Sigmoid colon (tissue), 7 donors: Measurements from ENCODE around the gene ADCY3. TPM values are rescaled to one million over a fixed set of nuclear protein-coding genes. Genes with fewer than 3 reads are reported as not detected.
A peak's percentile ranks its signal among the peaks of the same experiment; 100 is the strongest.

ENCODE experiments used
- DNase-seq: peaks from one replicate; pipeline ENCODE4 v3.0.0-alpha.2; 2019
- H3K27ac ChIP-seq, 4 donors: fragments of 200-600 bp; sonication (generic); one replicate each; pipeline ENCODE4 v1.5.1; 2016 to 2019; ENCODE audit warnings: mild to moderate bottlenecking in 1 of 4
- H3K27me3 ChIP-seq, 3 donors: fragments of 200-600 bp; sonication (generic); one replicate each; pipeline ENCODE4 v1.5.1; 2019; ENCODE audit warnings: mild to moderate bottlenecking in 1 of 3
- H3K36me3 ChIP-seq, 4 donors: fragments of 200-600 bp; sonication (generic); one replicate each; pipeline ENCODE4 v1.5.1; 2016 to 2019
- H3K4me1 ChIP-seq, 4 donors: fragments of 200-600 bp; sonication (generic); one replicate each; pipeline ENCODE4 v1.5.1; 2017 to 2019
- H3K4me3 ChIP-seq, 4 donors: fragments of 200-600 bp; sonication (generic); one replicate each; pipeline ENCODE4 v1.5.1; 2017 to 2019; ENCODE audit warnings: mild to moderate bottlenecking in 2 of 4, moderate library complexity in 1 of 4
- H3K9me3 ChIP-seq, 4 donors: fragments of 200-600 bp in 3 of 4; sonication (generic) in 3 of 4; one replicate each; pipeline versions ENCODE4 v1.5.1 to v1.6.1; 2013 to 2019
- CTCF ChIP-seq, 4 experiments: fragments of 450-650 bp in 3 of 4; fragments of 200-600 bp in 1 of 4; IDR thresholded peaks; one replicate each; pipeline ENCODE4 v1.5.1; 2016 to 2019; ENCODE audit warnings: antibody characterized with exemption in 4 of 4, mild to moderate bottlenecking in 3 of 4, moderate library complexity in 2 of 4
- EP300 ChIP-seq, 4 donors: sonication (generic); formaldehyde crosslinking; IDR thresholded peaks; one replicate each; pipeline ENCODE4 v1.6.1; 2017; ENCODE audit warnings: antibody characterized with exemption in 4 of 4
- POLR2A ChIP-seq, 2 donors: fragments of 450-650 bp; IDR thresholded peaks; one replicate each; pipeline ENCODE4 v1.6.1; 2016; ENCODE audit warnings: antibody characterized with exemption in 2 of 2, mild to moderate bottlenecking in 2 of 2, moderate library complexity in 2 of 2
- POLR2AphosphoS5 ChIP-seq, 4 donors: sonication (generic); formaldehyde crosslinking; IDR thresholded peaks; one replicate each; pipeline ENCODE4 v1.6.1; 2017; ENCODE audit warnings: antibody characterized with exemption in 4 of 4
- WGBS, 2 donors: extraction: QIAGEN DNeasy Blood & Tissue Kit; methylation state at CpG; one replicate each; pipeline ENCODE4 v1.1.7; 2013; 5-methylcytosine and 5-hydroxymethylcytosine counted together
- intact Hi-C: fragments of 100-400 bp; cut with DNase I; formaldehyde crosslinking; loops from one replicate; pipeline ENCODE4 v1.15.1; 2023
- polyA plus RNA-seq, 3 donors: library from polyadenylated mRNA; stranded (reverse); fragments of 200-250 nt; gene quantifications; one replicate each; pipeline ENCODE4 v1.2.3, GENCODE V29; 2013
- total RNA-seq, 4 donors: library from RNA; depleted of rRNA; stranded (reverse); fragments of >200 nt; gene quantifications; one replicate each; pipeline ENCODE4 v1.1.0, GENCODE V29; 2016
- donor health status: healthy with polysubstance abuse.
- donor health status: Bipolar disorder and iron deficiency.
- donor health status: healthy.

Gene ADCY3
- total and polyA plus RNA-seq, 7 donors = 3.5 to 43.8 (median 17.5) TPM

- intact Hi-C loops = no loop called here
- no peak for TF ChIP-seq EP300 (IDR thresholded peaks at IDR 0.05)
- TF ChIP-seq CTCF (IDR thresholded peaks at IDR 0.05) = no peak
- no peak for TF ChIP-seq POLR2AphosphoS5 (IDR thresholded peaks at IDR 0.05)
- TF ChIP-seq POLR2A (IDR thresholded peaks at IDR 0.05) = no peak
- no peaks in the 10 kb centered on the region for H3K9me3 ChIP-seq
- H3K27ac ChIP-seq = peak overlapping the region in 3 of 4 donors; percentile 31 to 74 (median 45)
- H3K4me3 ChIP-seq = no peak overlapping the region
- no peaks in the 10 kb centered on the region for H3K36me3 ChIP-seq
- peak; percentile 81 for DNase-seq
- no peaks in the 10 kb centered on the region for H3K27me3 ChIP-seq
- 92 to 95% methylated on average over 9 of the region's 9 CpGs for WGBS, 2 donors
- peaks cover 0 to 12% (median 4%) of the 10 kb centered on the region in 4 donors for H3K4me1 ChIP-seq
Observed at GRCh38 chr2:24874035-24874434, 46.0 kb downstream of the ADCY3 start.

- TF ChIP-seq EP300 (IDR thresholded peaks at IDR 0.05) = no peak
- TF ChIP-seq POLR2A (IDR thresholded peaks at IDR 0.05) = no peak
- no peak for TF ChIP-seq POLR2AphosphoS5 (IDR thresholded peaks at IDR 0.05)
- no peak for TF ChIP-seq CTCF (IDR thresholded peaks at IDR 0.05)
- 90 to 93% methylated on average over 8 of the region's 8 CpGs for WGBS, 2 donors
- intact Hi-C loops = no loop called here
- H3K27me3 ChIP-seq = no peaks in the 10 kb centered on the region
- peak overlapping the region in 3 of 4 donors; percentile 35 to 74 (median 45) for H3K27ac ChIP-seq
- DNase-seq = no peak
- no peak overlapping the region for H3K4me3 ChIP-seq
- H3K4me1 ChIP-seq = peaks cover 0 to 12% (median 4%) of the 10 kb centered on the region in 4 donors
- no peaks in the 10 kb centered on the region for H3K9me3 ChIP-seq
- H3K36me3 ChIP-seq = no peaks in the 10 kb centered on the region
Observed at GRCh38 chr2:24873619-24874018, 46.4 kb downstream of the ADCY3 start.

GRCh38 chr2:24872344-24873115, 47.5 kb downstream of the ADCY3 start:
- H3K4me3 ChIP-seq = no peak overlapping the region
- H3K36me3 ChIP-seq = no peaks in the 10 kb centered on the region
- no peaks in the 10 kb centered on the region for H3K9me3 ChIP-seq
- peaks cover 0 to 12% (median 4%) of the 10 kb centered on the region in 4 donors for H3K4me1 ChIP-seq
- no peak for DNase-seq
- intact Hi-C loops = no loop called here
- H3K27ac ChIP-seq = peak overlapping the region; percentile 15 to 74 (median 28)
- 96% methylated on average over 19 of the region's 19 CpGs for WGBS, 2 donors
- no peaks in the 10 kb centered on the region for H3K27me3 ChIP-seq
- TF ChIP-seq POLR2A (IDR thresholded peaks at IDR 0.05) = no peak
- TF ChIP-seq EP300 (IDR thresholded peaks at IDR 0.05) = no peak
- TF ChIP-seq CTCF (IDR thresholded peaks at IDR 0.05) = no peak
- TF ChIP-seq POLR2AphosphoS5 (IDR thresholded peaks at IDR 0.05) = no peak

GRCh38 chr2:24871852-24872333, 48.1 kb downstream of the ADCY3 start:
- no peaks in the 10 kb centered on the region for H3K36me3 ChIP-seq
- WGBS, 2 donors = 78% methylated on average over 12 of the region's 12 CpGs
- H3K4me3 ChIP-seq = no peak overlapping the region
- DNase-seq = no peak
- TF ChIP-seq POLR2AphosphoS5 (IDR thresholded peaks at IDR 0.05) = peak in 1 of 4 donors; percentile 11
- no peak for TF ChIP-seq EP300 (IDR thresholded peaks at IDR 0.05)
- H3K4me1 ChIP-seq = peaks cover 0 to 12% (median 4%) of the 10 kb centered on the region in 4 donors
- H3K9me3 ChIP-seq = no peaks in the 10 kb centered on the region
- intact Hi-C loops = no loop called here
- peak overlapping the region; percentile 15 to 74 (median 28) for H3K27ac ChIP-seq
- no peaks in the 10 kb centered on the region for H3K27me3 ChIP-seq

GRCh38 chr2:24870891-24871705, 48.9 kb downstream of the ADCY3 start:
- H3K4me1 ChIP-seq = peaks cover 0 to 12% (median 4%) of the 10 kb centered on the region in 4 donors
- H3K27ac ChIP-seq = peak overlapping the region in 3 of 4 donors; percentile 11 to 33 (median 25)
- DNase-seq = no peak
- TF ChIP-seq EP300 (IDR thresholded peaks at IDR 0.05) (no peak), POLR2A (IDR thresholded peaks at IDR 0.05) (no peak), POLR2AphosphoS5 (IDR thresholded peaks at IDR 0.05) (no peak), CTCF (IDR thresholded peaks at IDR 0.05) (no peak)
- H3K36me3 ChIP-seq = no peaks in the 10 kb centered on the region
- WGBS, 2 donors = 89 to 91% methylated on average over 16 of the region's 16 CpGs
- intact Hi-C loops = no loop called here
- no peaks in the 10 kb centered on the region for H3K9me3 ChIP-seq
- H3K4me3 ChIP-seq = no peak overlapping the region
- no peaks in the 10 kb centered on the region for H3K27me3 ChIP-seq
